GM19372 (cell line): ENCODE data around the gene TXK.

Experiments
- ATAC-seq: cut with Tn5 transposase; IDR thresholded peaks from one replicate; pipeline ENCODE4 v1.9.1; 2021; ENCODE audit warnings: mild to moderate bottlenecking, low read depth, moderate library complexity; ENCODE audit not compliant: unreplicated experiment

The TXK gene

DNA sequence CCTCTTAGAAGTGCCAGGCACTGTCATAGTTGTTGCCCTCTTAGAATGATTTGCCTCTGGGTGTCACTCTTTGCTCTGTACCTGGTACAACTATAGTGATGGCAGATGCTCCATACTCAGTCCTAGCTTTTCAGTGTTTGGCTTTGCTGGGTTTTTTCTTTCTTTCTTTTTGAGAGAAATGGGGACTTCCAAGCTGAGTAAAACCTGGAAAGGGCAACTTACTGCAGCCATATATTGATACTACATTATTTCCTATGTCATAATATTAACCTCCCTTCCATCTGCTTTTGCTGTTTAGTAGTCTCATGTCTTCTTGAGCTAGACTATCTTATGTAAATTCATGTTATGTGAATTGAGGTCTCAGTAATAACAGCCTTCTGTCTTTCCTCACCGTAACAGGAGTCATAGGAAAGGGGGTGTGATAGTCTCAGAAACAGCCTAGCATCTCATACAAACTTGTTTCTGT lies 68.4 kb downstream of the TXK start:
- peak; percentile 63 for ATAC-seq

DNA sequence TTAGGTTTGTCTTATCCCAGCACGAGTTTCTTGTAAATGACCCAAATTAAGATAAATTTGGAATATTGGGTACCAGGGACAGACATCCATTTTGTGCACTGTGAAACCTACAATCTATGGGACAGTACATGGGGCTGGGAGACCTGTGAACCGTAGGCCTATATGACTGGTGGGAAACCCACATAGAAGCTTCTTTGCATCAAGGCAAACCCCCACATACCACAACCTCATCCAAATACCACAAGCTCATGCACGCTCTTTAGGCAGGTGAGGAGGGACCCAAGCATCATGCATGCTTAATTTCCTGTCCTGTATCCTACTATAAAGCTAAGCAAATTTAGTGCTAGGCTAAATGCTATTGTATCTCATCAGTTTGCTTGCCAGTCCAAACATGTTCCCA lies 69.7 kb downstream of the TXK start:
- no peak for ATAC-seq

DNA sequence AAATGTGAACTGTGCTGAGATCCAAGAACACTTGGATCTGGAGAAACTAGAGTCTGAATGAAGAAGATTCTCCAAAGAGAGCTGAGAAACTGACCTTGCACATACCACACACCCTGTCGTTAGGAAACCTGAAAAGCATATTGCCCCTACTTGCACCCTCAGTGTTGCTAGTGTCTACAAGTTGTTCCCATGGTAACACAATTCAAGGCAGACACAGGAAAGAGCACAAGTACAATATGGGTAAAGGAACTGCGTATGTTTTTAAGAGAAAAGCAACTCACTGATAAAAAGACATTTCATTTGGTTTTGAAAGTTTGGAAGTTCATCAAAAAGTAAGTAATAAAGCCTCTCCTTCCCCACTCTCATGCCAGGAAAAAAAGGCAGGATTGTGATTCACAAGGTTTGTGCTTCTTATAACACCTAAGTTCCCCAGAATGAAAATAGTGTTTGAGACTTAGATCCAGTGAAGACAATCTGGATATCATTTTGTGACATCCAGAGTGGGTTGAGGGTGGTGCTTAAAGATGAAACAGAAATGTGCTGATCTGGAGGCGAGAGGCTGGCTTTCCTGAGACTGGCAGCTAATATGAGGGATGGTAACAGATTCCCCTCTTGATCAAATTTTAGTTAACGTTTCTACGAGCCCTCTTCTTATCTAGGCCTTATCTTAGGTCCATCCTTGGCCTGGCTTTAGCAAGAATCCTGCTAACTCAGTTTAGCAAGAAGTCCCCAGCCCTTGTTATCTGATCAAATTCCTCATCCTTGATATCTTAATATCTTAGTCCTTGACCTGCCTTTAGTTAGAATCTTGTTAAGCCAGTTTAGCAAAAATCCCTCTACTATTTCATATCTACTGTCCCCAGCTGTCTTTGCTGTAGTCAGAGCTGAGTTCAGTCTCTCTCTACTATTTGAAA lies 75.2 kb downstream of the TXK start:
- no peak for ATAC-seq

DNA sequence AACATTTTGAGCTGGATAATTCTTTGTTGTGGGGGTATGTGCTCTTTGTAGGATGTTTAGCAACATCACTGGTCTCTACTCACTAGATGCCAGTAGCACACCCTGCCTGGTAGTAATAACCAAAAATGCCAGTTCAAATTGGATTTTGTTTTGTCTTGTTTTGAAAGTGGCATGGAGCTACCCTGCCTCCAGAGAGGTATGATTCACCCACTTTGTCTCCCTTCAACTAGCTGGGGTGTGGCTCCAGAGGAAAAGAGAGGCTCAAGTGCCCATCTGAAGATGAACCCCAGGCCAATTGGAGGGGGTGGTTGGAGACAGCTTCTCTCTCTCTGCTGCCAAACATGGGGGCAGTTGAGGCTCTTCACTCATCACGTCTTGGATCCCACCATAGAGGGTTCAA lies 83.0 kb downstream of the TXK start:
- no peak for ATAC-seq

DNA sequence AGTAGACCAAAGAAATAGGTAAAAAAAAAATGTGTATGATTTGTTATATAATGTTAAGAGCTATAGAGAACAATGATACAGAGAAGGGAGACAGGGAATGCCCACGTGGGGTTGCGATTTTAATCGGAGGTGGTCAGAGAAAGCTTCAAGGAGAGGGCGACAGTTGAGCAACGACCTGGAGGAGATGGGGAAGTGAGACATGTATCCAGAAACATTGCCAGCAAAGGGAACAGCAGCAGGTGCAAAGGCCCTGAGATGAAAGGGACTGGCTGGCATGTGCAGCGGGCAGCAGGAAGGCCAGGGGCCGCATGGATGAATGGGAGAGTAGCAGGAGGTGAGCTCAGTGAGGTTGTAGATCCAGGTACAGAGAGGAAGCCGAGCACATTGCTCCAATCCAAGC lies 84.6 kb downstream of the TXK start:
- ATAC-seq = no peak

DNA sequence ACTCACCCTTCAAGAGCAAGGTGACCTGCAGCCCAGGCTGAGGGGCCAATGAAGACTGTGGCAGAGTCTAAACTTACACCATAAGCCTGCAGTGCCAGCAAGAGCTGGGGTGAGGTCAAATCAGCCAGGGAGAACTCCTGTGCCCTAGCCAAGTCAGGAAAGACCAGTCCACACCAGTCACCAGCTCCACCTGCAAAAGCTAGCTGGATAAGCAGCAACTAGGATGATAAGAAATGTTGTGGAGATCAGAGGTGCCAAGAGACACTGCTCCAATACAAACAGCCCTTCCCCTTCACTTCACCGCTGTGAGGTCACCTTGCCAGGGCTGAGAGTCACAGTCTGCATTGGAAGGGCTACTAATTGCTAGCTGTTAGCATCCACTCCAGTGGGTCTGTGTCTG lies 86.2 kb downstream of the TXK start:
- ATAC-seq = peak; percentile 4

DNA sequence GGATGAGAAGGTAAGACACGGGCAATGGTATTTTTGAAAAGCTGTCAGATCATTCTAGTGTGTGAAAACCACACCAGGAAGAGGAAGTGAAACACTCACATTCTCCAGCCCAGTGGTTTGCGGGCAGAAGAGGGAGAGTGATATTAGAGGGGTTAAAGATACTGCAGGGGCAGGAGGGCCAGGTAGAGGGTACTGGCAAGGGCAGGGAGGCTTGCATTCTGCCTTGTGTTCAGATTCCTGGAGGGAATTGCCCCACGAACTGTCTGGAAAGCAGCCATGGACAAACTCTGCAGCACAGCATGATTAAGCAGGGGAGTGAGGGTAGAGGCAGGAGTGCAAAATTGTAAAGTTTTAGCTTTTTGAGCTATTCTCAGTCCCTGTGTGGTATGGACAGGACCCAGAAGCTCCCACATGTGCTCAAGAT lies 86.6 kb downstream of the TXK start:
- ATAC-seq = peak; percentile 99

DNA sequence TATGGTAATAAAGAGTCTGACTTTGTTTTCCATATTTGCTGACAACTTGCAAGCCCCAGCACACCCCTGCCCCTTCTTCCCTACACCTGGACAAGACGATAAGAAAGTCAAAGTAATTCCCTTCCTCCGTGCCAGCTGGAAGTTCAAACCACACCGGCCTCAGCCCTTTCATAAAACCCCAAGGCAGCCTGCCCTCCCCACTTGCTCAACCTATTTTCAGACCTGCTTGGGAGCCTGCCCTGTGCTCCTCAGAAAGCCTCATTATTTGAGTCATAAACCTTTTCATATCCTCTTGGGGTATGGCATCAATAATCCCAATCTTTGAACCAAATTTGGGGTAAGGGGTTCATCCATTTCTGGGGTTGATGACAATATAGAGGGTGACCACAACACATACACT lies 88.0 kb downstream of the TXK start:
- ATAC-seq = no peak

DNA sequence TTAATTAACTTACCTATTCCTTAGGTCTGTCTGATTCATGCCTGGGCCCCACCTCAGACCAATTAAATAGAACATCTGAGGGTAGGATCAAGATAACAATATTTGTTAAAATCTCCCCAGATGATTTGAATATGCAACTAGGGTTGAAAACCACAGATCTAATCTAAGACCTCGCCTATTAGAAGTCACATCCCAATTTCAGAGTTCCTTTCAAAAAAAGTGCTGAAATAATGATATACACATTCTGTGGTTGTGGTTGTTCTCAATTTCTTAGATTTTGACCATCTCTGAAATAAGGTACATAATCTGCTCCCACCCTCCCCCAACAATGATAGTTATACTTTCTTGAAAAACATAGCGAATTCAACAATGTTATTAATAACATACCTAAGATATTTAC lies 89.8 kb downstream of the TXK start:
- no peak for ATAC-seq

DNA sequence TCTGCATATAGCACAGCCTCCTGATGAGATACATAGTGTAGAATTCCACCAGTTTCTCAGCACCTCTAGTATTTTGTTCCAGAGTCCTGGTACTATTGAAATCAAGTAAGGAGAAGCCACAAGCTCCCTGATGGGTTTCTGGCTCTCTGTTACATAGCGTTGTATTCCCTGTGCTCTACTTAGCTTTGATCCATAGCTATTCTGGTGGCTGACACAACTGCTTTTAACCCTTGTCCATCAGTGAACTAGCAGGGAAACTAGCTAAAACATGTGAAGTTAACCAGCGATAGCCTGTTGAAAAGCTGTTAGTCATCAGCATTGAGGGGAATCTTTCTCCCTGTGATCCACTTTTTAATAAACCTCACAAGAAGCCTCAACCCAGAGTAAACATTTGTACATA lies 90.5 kb downstream of the TXK start:
- ATAC-seq = no peak

DNA sequence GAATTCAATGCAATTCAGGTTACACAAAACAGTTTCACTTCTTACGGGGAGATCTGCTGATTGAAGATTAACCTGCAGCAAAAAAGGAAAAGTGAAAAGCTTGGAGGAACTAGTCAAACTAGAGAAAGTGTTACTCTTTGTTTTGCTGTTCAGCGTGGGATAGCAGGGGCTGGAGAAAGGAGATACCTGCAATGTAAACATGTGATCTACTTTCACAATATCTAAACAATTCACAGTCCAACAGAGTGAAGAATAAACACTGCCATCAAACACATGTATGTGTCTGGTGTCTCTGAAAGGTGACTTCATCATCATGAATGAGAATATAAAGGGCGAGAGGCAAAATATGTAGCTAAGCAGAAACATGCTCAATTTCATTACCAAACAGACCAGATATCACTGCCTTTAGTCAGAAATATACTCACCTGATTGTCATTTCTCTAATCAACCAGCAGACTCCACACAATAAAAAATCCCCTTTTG lies 91.0 kb downstream of the TXK start:
- ATAC-seq = no peak

DNA sequence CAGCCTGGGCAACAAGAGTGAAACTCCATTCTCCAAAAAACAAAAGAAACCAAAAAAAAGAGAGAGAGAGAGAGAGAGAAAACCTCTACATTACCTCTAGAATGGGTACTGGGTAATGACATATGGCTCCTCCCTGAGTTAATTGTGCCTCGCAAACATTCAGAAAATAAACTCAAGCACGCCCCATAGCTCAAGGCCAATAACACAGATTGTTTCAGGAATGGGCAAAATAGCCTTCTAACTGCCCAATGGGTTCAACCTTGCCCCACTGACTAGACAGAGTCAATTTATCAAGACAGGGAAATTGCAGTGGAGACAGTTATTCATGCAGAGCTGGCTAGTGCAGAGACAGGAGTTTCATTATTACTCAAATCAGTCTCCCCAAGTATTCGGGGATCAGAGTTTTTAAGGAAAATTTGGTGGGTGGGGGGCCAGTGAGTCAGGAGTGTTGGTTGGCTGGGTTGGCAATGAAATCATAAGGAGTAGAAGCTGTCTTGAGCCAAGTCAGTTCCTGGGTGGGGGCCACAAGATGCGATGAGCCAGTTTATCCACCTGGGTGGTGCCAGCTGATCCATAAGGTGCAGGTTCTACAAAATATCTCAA lies 92.4 kb downstream of the TXK start:
- no peak for ATAC-seq

DNA sequence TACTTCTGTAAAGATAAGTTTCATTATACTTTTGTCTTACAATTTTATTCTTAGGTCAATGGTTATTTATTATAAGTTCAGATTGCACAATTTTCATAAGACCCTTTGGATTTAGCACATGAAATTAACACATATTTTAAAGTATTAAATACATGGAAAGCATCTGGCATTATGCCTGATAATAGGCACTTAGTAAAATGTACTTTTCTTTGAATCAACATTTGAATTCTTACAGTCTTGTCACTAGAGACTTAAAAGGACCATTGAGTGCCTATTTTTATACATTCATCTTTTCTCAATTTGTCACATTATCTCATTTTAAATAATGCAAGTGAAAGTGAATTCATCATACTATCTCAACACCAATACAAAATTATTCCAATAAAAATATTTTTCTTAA lies 94.5 kb downstream of the TXK start:
- no peak for ATAC-seq

DNA sequence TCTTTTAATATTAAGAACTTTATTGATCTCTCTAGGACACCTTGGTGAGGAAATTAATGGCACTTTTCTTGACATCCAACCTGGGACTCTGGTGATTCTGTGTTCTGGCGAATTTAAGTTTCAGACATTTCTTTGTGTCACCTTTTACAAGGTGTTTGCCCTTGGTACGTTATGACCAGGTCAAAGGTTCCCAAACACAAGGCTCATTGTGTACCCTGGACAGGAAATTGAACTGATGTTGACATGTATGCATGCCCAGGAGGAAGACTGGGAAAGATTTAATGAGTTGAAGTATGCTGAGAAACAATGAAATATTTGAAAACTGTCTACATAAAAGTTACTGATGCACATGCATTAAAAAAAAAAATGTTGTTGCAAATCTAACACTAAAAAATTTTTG lies 95.4 kb downstream of the TXK start:
- no peak for ATAC-seq

DNA sequence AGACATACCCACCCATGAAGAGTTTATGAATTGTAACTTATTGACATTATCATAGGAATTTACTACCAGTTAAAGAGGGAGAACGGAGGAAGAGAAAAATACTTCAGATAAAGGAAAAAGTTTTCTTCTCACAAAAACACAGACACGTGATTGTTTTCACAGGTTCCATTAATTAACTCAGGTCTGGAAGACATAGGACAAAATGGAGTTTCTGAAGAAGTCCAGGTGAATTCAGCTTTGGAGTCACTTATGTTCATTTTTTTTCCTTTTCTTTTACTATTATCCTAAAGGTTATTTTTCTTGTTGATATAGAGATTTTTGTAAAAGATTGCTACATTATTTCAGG lies 97.0 kb downstream of the TXK start:
- ATAC-seq = no peak

DNA sequence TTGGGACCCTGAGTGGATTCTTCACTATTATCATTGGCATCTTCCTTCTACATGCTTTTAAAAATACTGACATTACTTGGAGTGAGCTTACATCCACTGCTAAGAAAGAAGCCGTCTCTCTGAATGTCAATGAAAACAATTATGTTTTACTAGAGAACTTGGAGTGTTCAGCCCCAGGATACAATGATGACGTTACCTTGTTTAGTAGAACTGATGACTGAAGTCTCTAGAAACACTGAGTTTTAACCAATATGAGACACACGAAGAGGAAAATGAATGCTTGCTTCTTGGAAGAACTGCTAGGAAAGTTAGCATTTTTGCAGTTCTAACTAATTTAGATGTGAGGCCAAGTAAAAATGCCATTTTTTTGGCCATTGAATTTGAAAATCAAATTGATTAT lies 98.1 kb downstream of the TXK start:
- ATAC-seq = no peak

DNA sequence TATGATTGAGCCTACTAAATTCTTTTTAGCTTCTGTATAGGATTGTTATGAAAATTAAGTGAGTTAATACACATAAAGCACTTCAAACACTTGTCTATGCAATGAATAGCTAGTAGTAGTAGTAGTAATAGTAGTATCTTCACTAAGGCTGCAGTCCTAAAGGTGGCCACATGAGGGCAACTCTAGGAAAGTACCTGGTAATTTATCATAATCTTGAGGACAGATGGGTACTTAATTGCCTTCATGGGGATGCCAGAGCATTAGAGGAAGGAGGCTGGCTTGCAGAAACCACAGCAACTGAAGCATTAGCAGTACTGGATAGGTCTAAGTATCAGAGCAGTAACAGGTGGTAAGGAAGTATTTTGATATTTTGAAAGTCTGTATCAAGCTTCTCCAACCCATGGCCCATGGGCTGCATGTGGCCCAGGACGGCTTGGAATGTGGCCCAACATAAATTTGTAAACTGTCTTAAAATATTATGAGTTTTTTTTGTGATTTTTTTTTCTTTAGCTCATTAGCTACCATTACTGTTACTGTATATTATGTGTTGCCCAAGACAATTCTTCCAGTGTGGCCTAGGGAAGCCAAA lies 100.1 kb downstream of the TXK start:
- peak; percentile 48 for ATAC-seq

DNA sequence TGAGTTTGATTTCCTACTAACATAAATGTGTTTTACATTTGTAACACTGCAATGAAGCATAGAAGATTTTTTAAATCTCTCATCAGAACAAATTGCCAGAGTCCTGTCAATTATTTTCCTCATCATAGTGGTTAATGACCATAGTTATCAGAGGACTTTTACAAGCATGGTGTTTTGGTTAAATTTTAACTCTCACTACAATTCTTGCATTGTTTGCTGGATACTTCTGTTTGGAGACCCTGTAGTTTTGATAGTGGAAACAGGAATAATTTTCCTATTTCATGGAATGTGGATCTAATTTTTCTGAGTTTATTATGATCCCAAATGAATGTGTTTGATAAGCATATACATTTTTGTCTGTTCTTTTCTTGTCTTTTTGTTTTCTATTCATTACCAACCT lies 100.6 kb downstream of the TXK start:
- no peak for ATAC-seq

DNA sequence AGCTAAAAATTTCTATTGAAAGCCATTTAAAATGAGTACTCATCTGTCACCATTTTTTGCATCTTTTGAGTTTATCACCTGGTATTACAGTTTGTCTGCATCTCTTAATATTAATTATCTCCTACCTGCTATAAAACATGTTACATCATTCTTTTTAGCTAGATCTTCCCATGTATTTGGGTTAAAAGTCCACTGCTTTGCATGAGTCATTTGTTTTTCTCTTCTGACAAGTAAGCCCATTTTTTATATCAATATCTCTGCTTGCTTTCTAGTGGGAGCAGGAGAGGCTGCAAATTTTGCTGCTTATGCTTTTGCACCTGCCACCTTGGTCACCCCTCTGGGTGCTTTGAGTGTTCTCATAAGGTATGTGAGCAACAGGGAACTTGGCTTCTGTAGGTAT lies 101.3 kb downstream of the TXK start:
- ATAC-seq = no peak

DNA sequence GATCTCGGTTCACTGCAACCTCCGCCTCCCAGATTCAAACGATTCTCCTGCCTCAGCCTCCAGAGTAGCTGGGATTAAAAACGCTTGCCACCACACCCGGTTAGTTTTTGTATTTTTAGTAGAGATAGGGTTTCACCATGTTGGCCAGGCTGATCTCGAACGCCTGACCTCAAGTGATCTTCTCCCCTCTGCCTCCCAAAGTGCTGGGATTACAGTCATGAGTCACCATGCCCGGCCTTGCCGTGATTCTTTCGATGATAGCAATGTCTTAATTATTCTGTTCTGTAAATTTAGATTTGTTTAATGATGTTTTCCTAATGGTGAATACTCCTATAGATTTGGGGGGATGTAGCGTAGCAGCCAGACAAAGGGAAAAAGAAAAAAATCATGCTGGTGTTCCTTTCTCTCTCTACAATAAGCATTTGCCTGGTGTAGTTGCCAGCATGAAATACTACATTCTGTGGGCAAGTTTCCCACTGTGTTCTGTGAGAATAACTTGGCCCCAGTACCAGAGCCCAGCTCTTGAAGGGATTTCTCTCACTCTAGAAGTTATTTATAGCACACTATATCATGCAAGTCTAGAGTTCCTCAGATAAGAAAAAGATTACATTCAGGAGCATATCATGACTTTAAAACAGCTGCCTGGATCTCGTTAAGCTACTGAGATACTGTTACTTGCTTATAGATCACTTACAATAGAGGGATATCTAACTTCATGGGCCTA lies 102.1 kb downstream of the TXK start:
- no peak for ATAC-seq

DNA sequence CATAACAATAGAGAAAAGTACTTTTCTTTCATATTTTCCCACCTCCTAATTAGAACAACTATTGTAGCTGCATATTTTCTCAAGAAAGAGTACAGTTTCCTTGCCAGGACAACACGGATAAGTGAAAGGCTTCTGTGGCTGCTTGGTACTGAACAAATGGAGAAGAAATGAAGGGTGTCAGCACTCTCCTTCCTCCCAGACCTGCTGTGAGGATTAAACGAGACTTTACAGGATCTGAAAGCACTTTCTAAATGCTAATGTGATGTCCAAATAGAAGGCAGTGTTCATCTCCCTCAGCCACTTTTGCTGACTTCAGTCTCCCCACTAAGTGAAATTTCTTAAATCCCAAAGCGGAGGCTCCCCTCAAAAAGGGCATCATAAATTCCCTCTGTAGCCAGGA lies 103.6 kb downstream of the TXK start:
- ATAC-seq = no peak
